Measurements from ENCODE around the gene CARD19. TPM values are rescaled to one million over a fixed set of nuclear protein-coding genes. Genes with fewer than 3 reads are reported as not detected.

Gene CARD19
- total RNA-seq, 4 donors from 2014 or later, result 45.6 to 67.7 (median 60.7) TPM

GRCh38 chr9:93071464-93071863, 24.6 kb upstream of the CARD19 start:
- no peak for DNase-seq (ENCODE audit: low spot score in 2 of 2)

GRCh38 chr9:93072383-93072795, 23.6 kb upstream of the CARD19 start:
- WGBS, 2 donors, result 30 to 45% methylated on average over 5 of the region's 5 CpGs
- H3K4me3 ChIP-seq (ENCODE audit: low read depth, poor library complexity, severe bottlenecking), result no peak overlapping the region
- no peak for DNase-seq (ENCODE audit: low spot score in 2 of 2)
- intact Hi-C loops (cut with DNase I; ENCODE audit: low total_unique reads), result no loop called here
- TF ChIP-seq, protein P1, sequence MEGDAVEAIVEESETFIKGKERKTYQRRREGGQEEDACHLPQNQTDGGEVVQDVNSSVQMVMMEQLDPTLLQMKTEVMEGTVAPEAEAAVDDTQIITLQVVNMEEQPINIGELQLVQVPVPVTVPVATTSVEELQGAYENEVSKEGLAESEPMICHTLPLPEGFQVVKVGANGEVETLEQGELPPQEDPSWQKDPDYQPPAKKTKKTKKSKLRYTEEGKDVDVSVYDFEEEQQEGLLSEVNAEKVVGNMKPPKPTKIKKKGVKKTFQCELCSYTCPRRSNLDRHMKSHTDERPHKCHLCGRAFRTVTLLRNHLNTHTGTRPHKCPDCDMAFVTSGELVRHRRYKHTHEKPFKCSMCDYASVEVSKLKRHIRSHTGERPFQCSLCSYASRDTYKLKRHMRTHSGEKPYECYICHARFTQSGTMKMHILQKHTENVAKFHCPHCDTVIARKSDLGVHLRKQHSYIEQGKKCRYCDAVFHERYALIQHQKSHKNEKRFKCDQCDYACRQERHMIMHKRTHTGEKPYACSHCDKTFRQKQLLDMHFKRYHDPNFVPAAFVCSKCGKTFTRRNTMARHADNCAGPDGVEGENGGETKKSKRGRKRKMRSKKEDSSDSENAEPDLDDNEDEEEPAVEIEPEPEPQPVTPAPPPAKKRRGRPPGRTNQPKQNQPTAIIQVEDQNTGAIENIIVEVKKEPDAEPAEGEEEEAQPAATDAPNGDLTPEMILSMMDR (IDR thresholded peaks at IDR 0.05), result no peak
- no peak for TF ChIP-seq POLR2A (IDR thresholded peaks at IDR 0.05)

More at GRCh38 chr9:93071464-93071863, 24.6 kb upstream of the CARD19 start:
- intact Hi-C loops (cut with DNase I; ENCODE audit: low total_unique reads), result no loop called here
- WGBS, 2 donors, result 57 to 66% methylated on average over 7 of the region's 7 CpGs
- TF ChIP-seq, protein P1 (IDR thresholded peaks at IDR 0.05), result no peak
- TF ChIP-seq POLR2A (IDR thresholded peaks at IDR 0.05), result no peak
- H3K4me3 ChIP-seq (ENCODE audit: low read depth, poor library complexity, severe bottlenecking), result no peak overlapping the region

DNA sequence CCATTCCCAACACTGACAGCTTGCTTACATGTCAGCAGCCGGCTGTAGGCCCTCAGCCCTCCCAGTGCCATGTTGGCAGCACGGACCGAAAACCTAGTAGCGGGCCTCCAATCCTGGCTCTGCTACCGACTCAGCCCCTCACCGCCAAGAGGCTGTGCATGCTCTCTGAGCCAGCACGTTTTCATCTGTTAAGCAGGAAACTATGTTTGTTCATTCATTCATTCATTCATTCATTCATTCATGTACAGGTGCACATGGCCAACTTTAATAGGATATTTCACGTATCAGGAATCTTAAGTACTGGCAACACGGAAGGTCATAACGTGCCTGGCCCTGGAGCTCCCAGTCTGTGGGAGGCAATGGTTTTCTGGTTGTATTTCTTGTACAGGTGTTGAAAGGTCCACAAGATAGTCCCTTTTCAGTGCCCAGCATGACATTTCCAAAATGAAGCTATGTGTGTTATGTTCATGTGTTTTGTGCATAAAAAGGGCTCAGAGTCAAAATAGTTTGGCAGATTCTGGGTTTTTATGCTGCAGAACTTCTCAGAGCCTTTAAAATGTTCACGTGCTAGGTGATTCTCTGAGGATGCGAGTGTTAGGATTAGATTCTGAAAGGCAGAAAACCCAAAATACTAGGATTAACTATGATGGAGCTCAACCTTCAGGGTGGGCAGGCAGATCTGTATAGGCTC, 19.8 kb upstream of the CARD19 start:
- intact Hi-C loops (cut with DNase I; ENCODE audit: low total_unique reads), result no loop called here
- H3K4me3 ChIP-seq (ENCODE audit: low read depth, poor library complexity, severe bottlenecking), result no peak overlapping the region
- TF ChIP-seq, protein P1 (IDR thresholded peaks at IDR 0.05), result no peak
- no peak for TF ChIP-seq POLR2A (IDR thresholded peaks at IDR 0.05)
- WGBS, 2 donors, result 92 to 94% methylated on average over 11 to 12 of the region's 12 CpGs
- no peak for DNase-seq (ENCODE audit: low spot score in 2 of 2)

GRCh38 chr9:93076792-93077128, 19.3 kb upstream of the CARD19 start:
- intact Hi-C loops (cut with DNase I; ENCODE audit: low total_unique reads), result no loop called here
- WGBS, 2 donors, result 93 to 96% methylated on average over 2 of the region's 2 CpGs
- no peak for DNase-seq (ENCODE audit: low spot score in 2 of 2)
- TF ChIP-seq, protein P1 (IDR thresholded peaks at IDR 0.05), result no peak
- TF ChIP-seq POLR2A (IDR thresholded peaks at IDR 0.05), result no peak
- no peak overlapping the region for H3K4me3 ChIP-seq (ENCODE audit: low read depth, poor library complexity, severe bottlenecking)

- TF ChIP-seq POLR2A (IDR thresholded peaks at IDR 0.05), result no peak
- TF ChIP-seq, protein P1 (IDR thresholded peaks at IDR 0.05), result no peak
- no peak for DNase-seq (ENCODE audit: low spot score in 2 of 2)
- no peak overlapping the region for H3K4me3 ChIP-seq (ENCODE audit: low read depth, poor library complexity, severe bottlenecking)
- intact Hi-C loops (cut with DNase I; ENCODE audit: low total_unique reads), result no loop called here
- WGBS, 2 donors, result 100% methylated on average over 1 of the region's 1 CpG
Measured at GRCh38 chr9:93077367-93077766, 18.6 kb upstream of the CARD19 start.

DNA sequence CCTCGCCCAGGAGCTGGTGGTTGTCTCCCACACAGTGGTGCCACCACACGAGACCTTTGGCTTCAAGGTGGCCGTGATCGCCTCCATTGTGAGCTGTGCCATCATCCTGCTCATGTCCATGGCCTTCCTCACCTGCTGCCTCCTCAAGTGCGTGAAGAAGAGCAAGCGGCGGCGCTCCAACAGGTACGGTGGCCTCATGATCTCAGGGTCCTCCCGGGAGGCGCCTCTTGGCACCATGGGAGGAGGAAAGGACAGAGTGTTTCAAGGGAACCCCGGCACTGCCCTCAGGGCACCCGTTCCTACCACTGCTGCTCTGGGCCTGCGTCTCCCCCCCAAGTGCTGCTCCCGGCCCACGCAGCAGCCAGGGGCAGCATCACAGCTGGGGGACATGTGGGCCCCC, 18.2 kb upstream of the CARD19 start:
- no peak for DNase-seq (ENCODE audit: low spot score in 2 of 2)
- intact Hi-C loops (cut with DNase I; ENCODE audit: low total_unique reads), result no loop called here
- TF ChIP-seq, protein P1 (IDR thresholded peaks at IDR 0.05), result no peak
- no peak for TF ChIP-seq POLR2A (IDR thresholded peaks at IDR 0.05)
- 94 to 98% methylated on average over 13 to 14 of the region's 16 CpGs for WGBS, 2 donors
- H3K4me3 ChIP-seq (ENCODE audit: low read depth, poor library complexity, severe bottlenecking), result no peak overlapping the region
